ENCODE measurements around the gene PID1.
A peak's percentile ranks its signal among the peaks of the same experiment; 100 is the strongest.
"Not testable (repeated sequence)": the region's sequence is repeated elsewhere in the genome, so short reads cannot be mapped to it uniquely, and the experiment has no call there.

PID1 gene

DNA sequence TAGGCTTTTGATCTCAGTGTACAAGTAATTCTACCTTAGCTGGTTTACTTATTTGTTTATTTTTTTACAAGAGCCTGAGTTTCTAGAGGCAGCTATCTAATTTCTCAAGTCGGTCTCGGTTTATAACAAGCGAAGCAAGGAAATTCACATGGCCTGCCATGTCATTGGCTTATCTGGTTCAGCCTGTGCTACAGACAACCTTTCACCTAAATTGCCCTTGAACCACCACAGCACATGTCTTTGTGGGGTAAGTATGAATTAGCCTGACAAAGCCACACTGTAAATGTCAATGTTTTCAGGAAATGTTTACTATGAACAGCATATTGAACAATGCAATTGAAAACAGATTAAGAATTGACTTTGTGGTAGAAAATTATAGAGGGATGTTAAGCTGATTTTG, 167.1 kb downstream of the PID1 start:
- DNase-seq: no peak

DNA sequence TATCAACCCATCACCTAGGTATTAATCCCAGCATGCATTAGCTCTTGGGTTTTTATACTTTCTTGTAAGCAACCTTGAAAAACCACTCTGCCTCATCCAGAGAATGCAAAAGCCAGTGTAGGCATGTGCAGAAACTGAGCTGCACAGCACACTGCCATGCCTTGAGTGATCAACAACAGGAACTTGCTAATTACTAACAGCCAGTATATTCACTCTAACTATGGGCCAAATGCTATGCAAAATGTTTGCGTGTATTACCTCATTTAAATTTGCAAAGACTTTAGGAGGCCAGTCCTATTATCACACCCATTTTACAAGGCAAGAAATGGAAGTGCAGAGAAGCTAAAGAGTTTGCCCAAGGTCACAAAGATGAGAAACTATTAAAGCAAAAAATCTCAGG, 169.8 kb downstream of the PID1 start:
- no peak for DNase-seq

DNA sequence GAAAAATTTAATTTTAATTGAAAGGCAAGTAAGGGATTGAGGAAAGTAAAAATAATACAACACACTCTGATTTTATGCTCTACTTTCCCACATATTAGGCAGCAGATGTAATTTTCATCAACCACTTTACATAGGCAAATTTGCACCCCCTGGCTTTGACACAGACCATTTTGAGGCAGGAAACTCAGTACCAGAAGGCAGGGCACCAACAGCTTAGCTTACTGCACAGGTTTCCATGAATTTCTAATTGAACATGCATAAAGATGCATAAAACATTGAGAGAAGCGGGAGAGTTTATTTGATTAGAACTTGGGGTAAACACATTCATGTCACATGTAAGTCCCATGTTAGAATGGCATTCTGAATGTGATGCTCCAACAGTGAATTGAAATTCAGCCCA, 171.9 kb downstream of the PID1 start:
- no peak for DNase-seq

DNA sequence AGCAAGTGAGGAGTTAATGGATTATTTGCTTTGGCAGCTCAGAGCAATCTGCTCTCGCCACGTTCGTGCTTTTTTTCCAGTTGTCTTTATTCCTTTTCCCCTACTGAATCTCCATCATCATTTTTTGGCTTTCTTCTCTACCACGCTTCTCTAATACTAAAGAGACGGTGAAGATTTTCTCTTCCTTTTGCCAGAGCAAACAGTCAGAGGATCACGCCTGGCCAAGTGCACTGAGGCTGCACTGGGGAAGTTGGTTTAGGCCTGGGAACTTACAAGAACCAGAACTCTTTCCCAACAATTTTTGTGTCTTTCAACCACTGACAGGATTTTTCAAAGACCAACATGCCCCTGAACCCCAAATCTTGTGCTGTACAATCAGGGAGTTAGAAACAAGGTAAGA, 172.3 kb downstream of the PID1 start:
- no peak for DNase-seq

DNA sequence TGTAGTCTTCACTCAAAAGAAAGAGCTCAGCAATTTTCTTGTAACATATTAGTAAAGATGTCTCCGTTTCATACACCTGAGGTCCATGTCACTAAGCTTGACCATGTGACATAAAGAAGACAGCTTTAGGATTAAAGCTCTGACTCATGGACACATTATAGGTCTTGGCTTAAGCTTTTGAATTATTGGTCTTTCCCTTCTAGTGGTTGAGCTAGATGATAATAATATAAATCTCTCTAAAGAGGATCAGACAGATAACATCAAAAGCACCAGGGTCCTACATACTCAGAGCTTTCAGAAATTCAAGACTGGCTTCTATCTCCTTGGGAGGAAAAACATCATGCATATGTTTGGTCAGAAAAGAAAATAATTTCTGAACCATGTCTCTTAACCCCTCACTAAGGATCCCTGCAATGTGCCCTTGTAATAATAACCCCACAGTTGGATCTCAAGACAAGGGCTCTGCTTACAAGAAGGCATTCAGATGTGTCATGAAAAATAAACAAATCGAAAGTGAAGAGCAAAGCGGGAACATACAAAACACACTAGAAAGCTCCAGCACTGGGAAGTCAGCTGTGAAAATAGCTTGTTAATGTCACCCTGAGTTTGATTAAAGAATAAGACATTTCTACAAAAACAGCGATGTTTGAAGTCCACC, 174.5 kb downstream of the PID1 start:
- DNase-seq: no peak

DNA sequence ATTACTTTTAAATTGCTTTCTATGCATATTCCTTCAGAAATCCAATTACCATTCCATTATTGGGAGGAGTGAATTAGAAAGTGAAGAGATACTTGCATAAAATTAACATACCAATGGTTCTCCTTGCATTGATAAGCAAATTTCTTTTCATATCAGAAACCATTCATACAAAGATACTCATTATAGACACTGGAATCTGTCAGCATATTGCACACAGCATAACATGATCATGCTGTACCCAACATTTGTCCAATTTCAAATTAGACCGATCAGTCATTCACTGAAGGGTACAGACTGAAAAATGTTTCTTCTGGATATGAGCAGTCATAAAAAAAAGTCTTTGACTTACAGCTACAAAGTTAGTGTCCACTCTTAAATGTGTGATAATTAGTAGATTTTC, 175.6 kb downstream of the PID1 start:
- no peak for DNase-seq

DNA sequence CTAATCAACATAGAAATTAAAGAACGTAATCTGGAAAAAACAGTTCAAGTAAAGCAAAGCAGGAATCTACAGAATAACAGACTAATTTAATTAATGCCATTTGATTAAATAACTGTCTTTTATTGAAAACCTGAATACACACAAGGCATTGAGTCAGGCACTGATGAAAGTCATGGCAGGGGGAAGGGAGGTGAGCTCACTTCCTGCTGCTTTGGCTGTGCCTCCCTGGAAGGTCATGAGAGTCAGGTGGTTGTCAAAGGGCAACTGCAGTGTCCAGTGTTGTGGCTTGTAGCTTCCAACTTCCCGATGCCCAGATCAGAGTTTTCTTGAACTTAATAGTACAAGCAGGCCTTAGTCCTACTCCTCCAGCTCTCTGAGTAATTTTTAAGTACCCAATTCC, 180.9 kb downstream of the PID1 start:
- DNase-seq: peak; percentile 41

DNA sequence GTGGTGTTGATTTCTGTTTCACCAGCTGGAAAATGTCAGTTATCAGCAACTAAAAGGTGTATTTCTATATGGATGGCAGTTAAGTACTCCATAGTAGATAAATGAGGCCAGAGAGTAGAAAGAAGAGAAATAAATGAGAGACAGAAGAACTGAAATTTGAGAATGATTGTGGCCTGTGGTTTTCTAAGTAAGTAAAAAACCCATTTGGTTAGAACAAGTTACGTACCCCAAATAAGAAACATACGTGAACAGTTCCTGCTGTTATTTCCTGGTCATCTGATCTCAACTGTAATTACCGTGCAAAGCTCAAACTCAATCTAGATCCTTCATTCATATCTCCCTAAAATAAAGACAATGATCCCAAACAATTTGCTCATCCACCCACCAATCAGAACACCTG, 181.3 kb downstream of the PID1 start:
- DNase-seq: no peak

DNA sequence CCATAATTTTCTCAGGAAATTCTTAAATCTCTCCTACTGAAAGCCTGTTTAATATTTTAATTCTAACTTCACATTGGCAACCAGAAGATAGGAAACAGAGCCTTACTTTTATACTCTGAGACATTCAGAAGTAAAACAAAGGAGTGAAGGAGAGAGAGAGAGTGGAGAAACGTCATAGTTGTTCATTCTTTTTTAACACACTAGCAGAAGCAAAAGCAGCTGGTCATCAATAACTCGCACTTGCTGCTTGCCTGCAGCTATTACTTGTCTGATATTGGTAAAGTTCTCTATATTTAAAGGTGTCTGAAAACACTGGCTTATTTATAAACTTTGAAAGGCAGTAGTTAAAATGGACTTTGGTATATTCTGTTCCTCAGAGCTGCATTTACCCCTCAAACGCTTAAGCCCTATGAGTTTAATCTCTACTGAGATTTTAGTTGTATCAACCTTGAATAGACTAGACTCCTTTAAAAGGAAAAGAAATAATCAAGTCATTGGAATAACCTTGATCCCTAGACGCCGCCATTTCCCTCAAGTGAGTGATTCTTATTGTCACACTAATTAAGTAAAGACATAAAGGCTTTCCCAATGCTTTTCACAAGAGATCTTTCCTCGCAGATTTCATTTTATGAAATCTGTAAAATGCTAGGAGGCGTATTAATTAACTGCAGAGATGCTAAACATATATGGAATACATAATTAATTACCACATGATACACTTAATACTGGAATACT, 182.0 kb downstream of the PID1 start:
- no peak for DNase-seq

DNA sequence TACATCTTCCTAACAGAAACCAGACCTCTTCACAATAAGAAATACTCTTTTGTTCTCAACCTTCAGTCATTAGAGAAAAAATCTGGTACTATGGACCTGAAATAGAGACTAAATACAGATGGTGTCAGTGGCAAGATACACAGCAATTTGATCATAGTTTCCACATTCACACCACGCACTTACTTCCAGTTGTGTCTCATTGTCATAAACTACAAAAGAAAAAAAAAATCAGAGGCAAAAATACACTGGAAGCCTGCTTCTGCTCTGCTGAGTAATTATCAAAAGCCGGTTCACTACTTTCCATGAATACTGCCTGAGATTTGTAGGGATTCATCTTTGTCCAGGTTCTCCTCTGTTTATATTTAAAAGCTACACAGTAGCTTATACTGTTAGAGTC, 182.6 kb downstream of the PID1 start:
- DNase-seq: no peak

DNA sequence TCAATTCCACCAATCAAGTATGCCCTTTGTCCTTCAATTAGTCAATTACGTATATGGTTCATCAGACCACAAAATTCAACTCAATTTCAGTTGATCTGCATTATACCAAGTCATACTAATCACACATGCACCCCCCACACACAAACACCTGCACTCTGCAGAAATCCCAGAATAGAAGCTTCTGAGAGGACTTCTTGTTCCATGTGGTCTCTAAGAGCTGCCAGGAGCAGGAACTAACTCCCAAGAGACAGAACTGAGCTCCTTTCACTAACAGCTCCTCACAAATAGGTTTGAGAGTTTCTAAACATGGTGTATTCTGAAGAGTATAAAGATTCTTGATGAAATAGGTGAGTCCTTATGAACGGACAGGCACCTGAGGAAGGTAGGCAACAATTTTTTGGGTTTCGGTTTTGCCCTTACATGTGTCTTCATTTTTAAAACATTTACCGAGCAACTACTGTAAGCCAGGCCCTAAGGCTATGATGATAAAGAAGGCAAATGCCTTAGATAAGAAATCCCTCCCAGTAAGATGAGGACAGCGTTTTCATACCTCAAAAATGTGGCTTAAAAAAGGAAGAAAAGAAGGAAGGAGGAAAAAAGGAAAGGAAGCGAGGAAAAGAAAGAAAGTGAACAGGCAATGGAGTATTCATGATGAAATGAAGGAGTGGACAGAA, 183.1 kb downstream of the PID1 start:
- peak; percentile 80 for DNase-seq

DNA sequence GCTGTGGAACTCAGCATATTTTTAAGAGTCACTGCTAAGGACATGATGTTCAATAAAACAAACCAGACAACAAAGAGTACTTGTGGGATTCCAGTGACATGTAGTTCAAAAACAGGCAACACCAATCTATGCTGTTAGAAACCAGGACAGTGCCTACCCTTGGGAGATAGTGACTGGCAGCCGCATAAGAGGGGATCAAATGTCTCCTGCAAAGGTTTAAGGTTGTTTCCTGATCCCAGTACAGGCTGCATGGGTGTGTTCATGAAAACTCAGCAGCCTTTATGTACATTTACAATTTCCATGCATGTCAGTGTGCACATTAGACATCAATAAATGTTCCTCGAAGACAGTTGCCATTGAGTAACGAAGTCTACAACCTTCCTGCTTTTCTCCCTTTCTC, 183.8 kb downstream of the PID1 start:
- no peak for DNase-seq

DNA sequence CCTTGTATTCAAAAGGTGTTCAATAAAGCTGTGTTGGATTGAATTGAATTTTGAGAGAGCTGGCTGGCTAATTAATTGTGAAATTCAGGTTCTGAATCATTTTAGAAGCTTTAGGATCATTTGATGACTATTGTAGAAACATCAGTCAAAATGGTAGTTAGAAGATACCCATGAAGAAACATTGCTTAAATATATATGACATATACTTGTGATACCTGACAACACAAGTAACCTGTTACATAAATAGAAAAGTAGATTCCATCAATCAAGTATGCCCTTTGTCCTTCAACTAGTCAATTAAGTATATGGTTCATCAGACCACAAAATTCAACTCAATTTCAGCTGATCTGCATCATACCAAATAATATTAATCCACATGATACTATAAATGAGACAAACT, 185.6 kb downstream of the PID1 start:
- no peak for DNase-seq

DNA sequence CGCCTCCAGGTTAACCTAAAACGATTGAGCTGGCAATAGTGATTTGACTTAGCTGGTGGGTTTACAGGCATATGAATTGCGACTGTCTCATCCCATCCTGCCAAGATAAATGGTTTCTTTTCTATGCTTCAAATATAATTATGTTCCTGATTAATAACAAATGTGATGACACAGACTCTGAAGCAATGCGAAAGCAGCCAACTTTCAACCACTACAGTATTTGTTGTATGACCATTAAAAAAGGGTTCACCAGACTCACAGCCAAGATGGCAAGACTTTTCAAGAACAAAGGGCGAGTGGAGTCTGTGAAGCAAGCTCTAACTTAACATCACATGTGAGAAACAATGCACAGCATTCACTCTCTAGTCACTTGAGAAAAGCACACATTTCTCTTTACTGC, 186.6 kb downstream of the PID1 start:
- no peak for DNase-seq

DNA sequence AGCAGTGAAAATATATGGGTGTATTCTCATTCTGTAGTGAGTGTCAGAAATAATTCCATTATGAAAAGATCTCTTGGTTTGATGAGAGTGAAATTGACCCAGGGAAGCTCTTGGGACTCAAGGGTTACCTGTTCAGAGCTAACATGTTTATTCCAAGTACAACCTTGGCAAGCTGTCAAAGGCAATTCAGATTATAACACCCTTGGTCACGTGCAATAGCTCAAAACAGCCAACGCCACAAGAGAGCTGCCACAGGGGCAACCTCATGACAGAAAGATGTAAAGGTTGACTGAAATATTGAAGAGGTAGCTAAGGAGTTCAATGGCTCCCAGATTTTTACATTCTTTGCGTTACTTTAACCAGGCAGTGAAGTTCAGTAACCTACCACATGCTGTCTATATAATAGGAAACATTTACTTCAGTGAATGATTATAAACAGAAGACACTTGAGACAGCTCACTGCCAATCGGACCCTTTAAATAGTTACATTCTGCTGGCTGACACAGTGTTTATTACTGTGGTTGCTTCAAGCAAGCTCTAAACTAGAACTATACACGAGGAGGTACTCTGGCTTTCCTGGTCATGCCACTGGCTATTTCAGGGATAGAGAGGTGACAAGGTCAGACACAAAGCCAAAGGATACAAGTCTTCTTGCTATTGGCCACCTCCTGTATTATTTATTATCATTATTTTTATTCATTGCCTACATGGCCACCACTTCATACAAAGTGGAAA, 187.3 kb downstream of the PID1 start:
- no peak for DNase-seq

DNA sequence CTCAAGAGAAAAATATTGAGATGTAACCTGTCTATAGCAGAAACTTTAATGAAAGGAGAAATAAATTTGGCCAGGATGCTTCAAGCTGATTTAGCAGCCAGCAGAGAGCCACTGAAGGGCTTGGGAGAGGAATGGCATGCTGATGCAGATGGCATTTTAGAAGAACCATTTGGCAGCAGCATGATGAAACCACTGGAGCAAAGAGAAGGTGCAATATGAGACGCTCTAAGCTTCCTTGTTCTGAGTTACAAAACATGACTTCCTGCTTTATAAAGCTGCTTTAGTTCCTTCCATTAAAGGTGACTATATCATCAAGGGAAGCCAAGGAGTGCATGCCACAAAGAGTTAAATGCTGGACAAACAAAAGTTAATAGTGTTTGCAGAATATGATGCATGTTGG, 189.7 kb downstream of the PID1 start:
- DNase-seq: no peak

DNA sequence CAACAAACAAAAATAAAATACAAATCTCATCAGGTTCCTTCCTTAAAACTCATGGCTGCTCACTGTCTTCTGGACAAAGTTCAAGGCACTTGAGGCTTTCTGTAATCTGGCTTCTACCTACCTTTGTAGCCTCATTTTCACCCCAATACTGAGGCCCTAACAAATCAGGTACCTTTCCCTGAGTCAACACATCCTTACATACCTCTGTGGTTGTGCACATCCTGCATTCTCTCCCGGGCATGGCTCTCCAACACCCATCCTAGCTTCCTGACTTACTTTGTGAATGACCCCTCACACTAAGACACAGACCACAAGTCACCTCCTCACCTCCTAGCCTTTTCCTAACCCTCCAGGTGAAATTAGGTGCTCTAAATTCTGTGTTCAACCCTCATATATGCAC, 190.9 kb downstream of the PID1 start:
- DNase-seq: peak; percentile 33

DNA sequence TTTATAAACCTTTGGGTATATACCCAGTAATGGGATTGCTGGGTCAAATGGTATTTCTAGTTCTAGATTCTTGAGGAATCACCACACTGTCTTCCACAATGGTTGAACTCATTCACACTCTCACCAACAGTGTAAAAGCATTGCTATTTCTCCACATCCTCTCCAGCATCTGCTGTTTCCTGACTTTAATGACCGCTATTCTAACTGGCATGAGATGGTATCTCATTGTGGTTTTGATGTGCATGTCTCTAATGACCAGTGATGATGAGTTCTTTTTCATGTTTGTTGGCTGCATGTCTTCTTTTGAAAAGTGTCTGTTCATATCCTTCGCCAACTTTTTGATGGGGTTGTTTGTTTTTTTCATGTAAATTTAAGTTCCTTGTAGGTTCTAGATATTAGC, 194.2 kb downstream of the PID1 start:
- DNase-seq: not testable (repeated sequence)

DNA sequence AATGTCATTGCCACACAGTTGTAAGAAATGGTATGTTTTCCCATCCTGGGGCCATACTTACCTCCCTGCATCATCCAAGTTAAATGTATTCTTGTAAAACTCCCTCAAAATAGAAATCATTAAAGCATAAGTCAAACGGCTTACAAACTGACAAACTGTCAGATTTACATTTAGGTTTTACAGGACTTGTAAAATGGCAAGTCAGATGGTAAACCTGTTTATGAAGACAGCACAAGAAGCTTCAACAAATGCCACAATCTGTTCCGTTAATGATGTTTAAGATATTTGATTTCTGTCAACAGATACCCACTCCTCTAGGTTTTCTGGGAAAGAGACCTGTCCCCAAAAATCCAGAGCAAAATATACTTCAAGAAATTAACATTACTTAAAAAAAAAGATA, 197.2 kb downstream of the PID1 start:
- DNase-seq: no peak

DNA sequence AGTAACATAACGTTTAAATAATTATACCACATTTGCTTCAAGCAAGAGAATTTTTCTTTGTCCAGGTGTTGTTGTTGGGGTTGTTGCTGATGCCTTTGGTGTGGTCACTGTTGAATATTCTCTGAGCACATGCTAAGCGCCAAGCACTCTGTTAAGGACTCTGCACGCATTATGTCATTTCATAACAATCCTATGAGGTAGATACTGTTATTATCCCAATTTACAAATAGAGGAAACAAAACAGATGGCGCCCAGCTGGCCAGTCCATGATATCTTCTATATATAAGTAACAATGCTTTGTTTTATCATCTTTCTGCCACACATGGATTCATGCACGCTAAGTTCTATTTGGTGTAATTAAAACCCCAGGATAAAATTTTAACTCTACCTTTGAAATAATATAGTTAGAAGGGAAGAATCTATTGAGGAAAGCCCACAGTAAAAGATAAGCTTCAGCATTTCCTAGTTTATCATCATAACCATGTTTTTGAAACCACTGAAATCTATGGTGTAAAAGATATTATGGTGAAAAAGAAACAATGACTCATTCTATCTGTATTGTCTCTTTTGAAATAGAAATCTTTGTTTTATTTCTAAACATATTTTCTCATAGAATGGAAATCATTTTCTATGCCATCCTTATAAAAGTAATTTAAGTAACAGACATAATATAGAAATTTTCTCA, 199.7 kb downstream of the PID1 start:
- DNase-seq: peak; percentile 63

DNA sequence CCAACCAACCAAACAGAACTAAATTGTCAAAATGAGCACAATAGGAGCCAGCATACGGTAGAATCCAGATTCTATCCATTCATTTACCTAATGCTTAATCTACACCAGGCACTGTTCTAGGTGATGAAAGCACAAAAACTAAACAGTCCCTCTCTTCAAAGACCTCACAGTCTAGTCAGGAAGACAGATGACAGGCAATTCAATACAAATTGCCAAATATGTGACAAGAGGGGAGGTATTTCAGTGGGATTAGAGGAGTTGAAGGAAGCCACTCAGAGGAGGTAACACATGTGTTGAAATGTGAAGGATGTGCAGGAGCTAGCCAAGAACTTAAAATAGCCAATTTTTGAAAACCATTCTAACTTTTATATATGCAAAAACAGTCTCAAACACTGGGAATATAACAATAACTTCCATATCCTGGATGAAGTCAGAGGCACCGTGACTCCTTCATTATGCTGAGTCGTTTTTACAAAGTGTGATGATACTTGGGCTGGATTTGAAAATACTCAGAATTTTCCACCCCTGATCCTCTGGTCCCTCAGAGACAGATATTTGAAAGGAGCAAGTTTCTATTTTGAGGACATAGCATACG, 204.9 kb downstream of the PID1 start:
- DNase-seq: no peak

DNA sequence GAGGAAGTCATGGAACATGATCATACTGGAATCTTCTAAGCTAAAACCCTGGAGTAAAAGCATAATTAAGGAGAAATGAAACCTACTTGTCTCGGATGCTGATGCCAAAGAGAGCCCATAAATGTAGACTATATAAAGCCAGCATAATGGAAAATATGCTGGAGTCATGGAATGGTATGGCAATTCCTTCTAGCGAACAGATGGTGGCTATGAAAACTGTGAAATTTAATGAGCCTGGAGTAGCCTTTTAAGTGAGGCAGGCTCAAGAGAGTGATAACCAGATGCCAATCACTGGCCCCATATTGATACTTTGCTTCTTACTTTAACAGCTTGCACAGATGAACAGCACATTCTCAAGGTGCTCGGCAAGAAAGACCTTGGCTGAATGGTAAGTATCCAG, 206.3 kb downstream of the PID1 start:
- DNase-seq: no peak

DNA sequence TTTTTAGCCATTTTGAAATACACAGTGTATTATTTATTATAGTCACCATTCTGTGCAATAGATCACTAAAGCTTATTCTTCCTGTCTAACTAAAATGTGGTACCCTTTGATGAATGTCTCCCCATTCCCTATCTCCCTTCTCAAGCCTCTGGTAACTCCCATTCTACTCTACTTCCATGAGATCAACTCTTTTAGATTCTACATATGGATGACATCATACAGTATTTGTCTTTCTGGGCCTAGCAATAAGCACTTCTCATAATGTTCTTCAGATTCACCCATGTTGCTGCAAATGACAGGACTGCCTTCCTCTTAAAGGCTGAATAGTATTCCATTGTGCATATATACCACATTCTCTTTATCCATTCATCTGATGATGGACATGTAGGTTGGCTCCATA, 210.9 kb downstream of the PID1 start:
- DNase-seq: no peak

All from NCI-H226 (cell line).